SK-N-SH (cell line): ENCODE results near the gene COIL. TPM values are rescaled to one million over a fixed set of nuclear protein-coding genes. Genes with fewer than 3 reads are reported as not detected.

ENCODE experiments used
- CTCF ChIA-PET: fragments of 300-600, 350-600 bp; formaldehyde crosslinking; extraction: SDS; loops from one replicate; lab custom pipeline; 2021; lab: Yijun Ruan, JAX
- POLR2A ChIA-PET: fragments of 350-600 bp; sonication (Branson Sonifier 250); formaldehyde crosslinking; extraction: SDS; loops from one replicate; lab custom pipeline; 2020; ENCODE audit warnings: antibody characterized with exemption, inconsistent platforms; lab: Yijun Ruan, JAX
- DNase-seq: peaks from one replicate; pipeline ENCODE4 v3.0.0; 2012
- H2AFZ ChIP-seq: fragments of 200-600 bp; sonication (generic); 2 replicates; pipeline ENCODE4 v1.8.1; 2016; ENCODE audit warnings: antibody characterized with exemption, mild to moderate bottlenecking, low read depth
- H3F3A ChIP-seq: fragments of 200-600 bp; sonication (generic); replicated peaks from 2 replicates; pipeline ENCODE3; 2016; ENCODE audit warnings: antibody characterized with exemption, mild to moderate bottlenecking; ENCODE audit not compliant: insufficient read depth
- H3K27ac ChIP-seq, 2 experiments: fragments of 200-500 bp in 1 of 2; fragments of 200-600 bp in 1 of 2; sonication (Bioruptor generic) in 1 of 2; sonication (generic), shearing (Covaris generic) in 1 of 2; 2 replicates each; pipeline versions ENCODE4 v1.5.1 to v1.6.1; 2014 to 2016; ENCODE audit warnings: low read depth in 2 of 2, inconsistent platforms in 1 of 2, low read length in 1 of 2, mild to moderate bottlenecking in 1 of 2, mixed read lengths in 1 of 2
- H3K27me3 ChIP-seq: fragments of 200-600 bp; sonication (generic), shearing (Covaris generic); 2 replicates; pipeline ENCODE4 v1.6.1; 2016; ENCODE audit warnings: mixed run types; ENCODE audit not compliant: insufficient read depth
- H3K36me3 ChIP-seq, 2 experiments: fragments of 200-500 bp in 1 of 2; fragments of 200-600 bp in 1 of 2; sonication (Bioruptor generic) in 1 of 2; sonication (generic) in 1 of 2; replicated peaks in 1 of 2; 2 replicates each; pipeline versions ENCODE3 to v1.5.1; 2014 to 2016; ENCODE audit warnings: low read length in 1 of 2, mild to moderate bottlenecking in 1 of 2; ENCODE audit not compliant: insufficient read depth in 2 of 2, control insufficient read depth in 1 of 2
- H3K4me1 ChIP-seq, 2 experiments: fragments of 200-500 bp in 1 of 2; fragments of 200-600 bp in 1 of 2; sonication (Bioruptor generic) in 1 of 2; sonication (generic), shearing (Covaris generic) in 1 of 2; 2 replicates each; pipeline versions ENCODE4 v1.5.1 to v1.6.1; 2014 to 2016; ENCODE audit warnings: low read depth in 1 of 2, low read length in 1 of 2, mixed run types in 1 of 2; ENCODE audit not compliant: insufficient read depth in 2 of 2, control insufficient read depth in 1 of 2
- H3K4me2 ChIP-seq: fragments of 200-600 bp; sonication (generic), shearing (Covaris generic); 2 replicates; pipeline ENCODE4 v1.6.1; 2017; ENCODE audit warnings: mixed run types
- H3K4me3 ChIP-seq, 2 experiments: fragments of 200-500 bp in 1 of 2; fragments of 200-600 bp in 1 of 2; sonication (Bioruptor generic) in 1 of 2; sonication (generic), shearing (Covaris generic) in 1 of 2; 2 replicates each; pipeline versions ENCODE4 v1.5.1 to v1.8.1; 2014 to 2016; ENCODE audit warnings: low read depth in 2 of 2, inconsistent platforms in 1 of 2, low read length in 1 of 2, mild to moderate bottlenecking in 1 of 2, mixed read lengths in 1 of 2, moderate library complexity in 1 of 2
- H3K79me2 ChIP-seq: fragments of 200-600 bp; sonication (generic); 2 replicates; pipeline ENCODE4 v1.8.1; 2017; ENCODE audit warnings: mild to moderate bottlenecking; ENCODE audit not compliant: insufficient read depth
- H3K9ac ChIP-seq: fragments of 200-600 bp; sonication (generic); 2 replicates; pipeline ENCODE4 v1.6.1; 2017; ENCODE audit warnings: mixed run types
- H3K9me2 ChIP-seq: fragments of 200-600 bp; sonication (generic); 2 replicates; pipeline ENCODE4 v1.6.1; 2017; ENCODE audit warnings: mixed run types
- H3K9me3 ChIP-seq: fragments of 200-600 bp; sonication (generic); 2 replicates; pipeline ENCODE4 v1.6.1; 2017; ENCODE audit warnings: mixed run types, mild to moderate bottlenecking, moderate library complexity
- H4K20me1 ChIP-seq: fragments of 200-600 bp; sonication (generic); 2 replicates; pipeline ENCODE4 v1.6.1; 2017; ENCODE audit warnings: mild to moderate bottlenecking, mixed run types; ENCODE audit not compliant: insufficient read depth
- CHD2 ChIP-seq: fragments of 150-350 bp; IDR thresholded peaks from 2 replicates; pipeline ENCODE4 v1.6.1; 2018; ENCODE audit warnings: low read length; ENCODE audit not compliant: partially characterized antibody
- EZH2phosphoT487 ChIP-seq: fragments of 200-600 bp; sonication (generic); IDR thresholded peaks from 2 replicates; pipeline ENCODE4 v1.6.1; 2017; ENCODE audit warnings: low read depth, mixed run types, mild to moderate bottlenecking, antibody characterized with exemption, moderate library complexity, borderline replicate concordance
- FOSL2 ChIP-seq: IDR thresholded peaks from 2 replicates; pipeline ENCODE4 v1.4.0; 2012; ENCODE audit warnings: low read depth, mild to moderate bottlenecking, moderate library complexity, borderline replicate concordance
- GATA2 ChIP-seq: sonication (generic); formaldehyde crosslinking; IDR thresholded peaks from 2 replicates; pipeline ENCODE4 v1.5.0; 2020; ENCODE audit warnings: mild to moderate bottlenecking, missing genetic modification reagents
- JUND ChIP-seq: IDR thresholded peaks from 2 replicates; pipeline ENCODE4 v1.4.0; 2012
- MAX ChIP-seq: IDR thresholded peaks from 2 replicates; pipeline ENCODE4 v1.4.0; 2012; ENCODE audit warnings: low read depth
- NFIC ChIP-seq: IDR thresholded peaks from 2 replicates; pipeline ENCODE4 v1.4.0; 2012; ENCODE audit warnings: borderline replicate concordance
- NRF1 ChIP-seq: IDR thresholded peaks from 2 replicates; pipeline ENCODE4 v1.6.1; 2012; ENCODE audit warnings: low read depth, mild to moderate bottlenecking, low read length
- POLR2AphosphoS5 ChIP-seq: IDR thresholded peaks from 2 replicates; pipeline ENCODE4 v1.6.1; 2012; ENCODE audit warnings: low read depth, low read length
- RAD21 ChIP-seq: IDR thresholded peaks from 2 replicates; pipeline ENCODE4 v1.6.1; 2012; ENCODE audit warnings: mild to moderate bottlenecking, low read length
- RCOR1 ChIP-seq: fragments of 150-350 bp; IDR thresholded peaks from 2 replicates; pipeline ENCODE4 v1.6.1; 2017; ENCODE audit warnings: antibody characterized with exemption, low read length
- RFX5 ChIP-seq: IDR thresholded peaks from 2 replicates; pipeline ENCODE4 v1.6.1; 2012; ENCODE audit warnings: mild to moderate bottlenecking, improper control_type of control experiment, low read length
- RXRA ChIP-seq: IDR thresholded peaks from 2 replicates; pipeline ENCODE4 v1.4.0; 2012; ENCODE audit warnings: low read depth, mild to moderate bottlenecking, borderline replicate concordance
- SIN3A ChIP-seq: IDR thresholded peaks from 2 replicates; pipeline ENCODE4 v1.6.1; 2012; ENCODE audit warnings: low read depth, mild to moderate bottlenecking, low read length, moderate library complexity, borderline replicate concordance
- SMC3 ChIP-seq: IDR thresholded peaks from 2 replicates; pipeline ENCODE4 v1.6.1; 2012; ENCODE audit warnings: low read depth, low read length, improper control_type of control experiment
- TCF12 ChIP-seq: IDR thresholded peaks from 2 replicates; pipeline ENCODE4 v1.4.0; 2012
- TEAD4 ChIP-seq: IDR thresholded peaks from 2 replicates; pipeline ENCODE4 v1.4.0; 2012; ENCODE audit warnings: mild to moderate bottlenecking, borderline replicate concordance; ENCODE audit not compliant: insufficient read depth
- YY1 ChIP-seq: IDR thresholded peaks from 2 replicates; pipeline ENCODE4 v1.4.0; 2012; ENCODE audit warnings: low read depth, mild to moderate bottlenecking
- WGBS: methylation state at CpG from one replicate; pipeline ENCODE4 v1.1.6; 2017; ENCODE audit warnings: low lambda C conversion rate; 5-methylcytosine and 5-hydroxymethylcytosine counted together
- polyA plus RNA-seq, 3 experiments: library from polyadenylated mRNA; depleted of rRNA; stranded (reverse); fragments of >200 nt; gene quantifications; 2 replicates each; pipeline ENCODE4 v1.2.3, GENCODE V29; 2012
- TF ChIP-seq, protein P1 (sequence below): IDR thresholded peaks from 2 replicates; pipeline ENCODE4; 2012
- TF ChIP-seq, protein P2 (sequence below): IDR thresholded peaks from 2 replicates; pipeline ENCODE4 v1.6.1; 2012; ENCODE audit warnings: mild to moderate bottlenecking, low read depth, low read length, moderate library complexity

Gene COIL
- polyA plus RNA-seq, 1 of the 3 experiments (the other 2 are of a cell fraction), result 3.9 TPM

DNA sequence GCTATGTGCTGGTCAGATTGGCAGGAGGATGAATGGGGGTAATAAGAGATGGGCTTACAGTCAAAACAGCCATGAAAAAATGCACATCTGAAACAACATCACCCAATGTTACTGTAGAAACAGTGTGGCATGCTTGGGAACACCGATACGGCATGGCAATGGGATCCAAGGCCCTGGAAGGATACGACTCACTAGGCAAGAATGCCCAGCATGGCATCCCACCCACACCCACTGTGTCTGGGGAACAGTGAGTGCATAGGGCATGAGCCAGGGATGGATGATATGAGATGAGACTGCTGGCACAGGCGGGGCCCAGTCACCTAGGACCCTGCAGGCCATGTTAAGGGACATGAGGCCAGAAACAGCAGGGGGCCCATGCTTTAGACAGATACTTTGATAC, 58.5 kb downstream of the COIL start:
- H3F3A ChIP-seq, result no peaks in the 10 kb centered on the region
- H4K20me1 ChIP-seq, result no peaks in the 10 kb centered on the region
- ChIA-PET POLR2A (no interaction called here), CTCF (interaction anchor here (1.3 to 3.4 kb wide), 3 partner anchors 11 to 83 kb away, joined by 3 to 13 read pairs (median 9); partner anchors contain the start of genes C17orf67, DGKE and TRIM25)
- peak overlapping the region in 1 of 2 experiments; percentile 71; a peak in 2 of 4 replicates for H3K27ac ChIP-seq
- H3K9me3 ChIP-seq, result no peaks in the 10 kb centered on the region
- TF ChIP-seq CHD2 (no peak), NRF1 (no peak), MAX (peak; percentile 70; the same call in 1 of the 2 replicates), RAD21 (no peak), RCOR1 (no peak), FOSL2 (peak; percentile 77; the same call in 1 of the 2 replicates), NFIC (peak; percentile 36; the same call in 1 of the 2 replicates), RFX5 (no peak), JUND (peak; percentile 80), SMC3 (no peak), EZH2phosphoT487 (no peak), YY1 (no peak), POLR2AphosphoS5 (no peak), TEAD4 (peak; percentile 75), SIN3A (no peak), RXRA (peak; percentile 31; the same call in 1 of the 2 replicates), TCF12 (peak; percentile 61), GATA2 (CRISPR knock-in tag) (no peak)
- TF ChIP-seq, protein P1, sequence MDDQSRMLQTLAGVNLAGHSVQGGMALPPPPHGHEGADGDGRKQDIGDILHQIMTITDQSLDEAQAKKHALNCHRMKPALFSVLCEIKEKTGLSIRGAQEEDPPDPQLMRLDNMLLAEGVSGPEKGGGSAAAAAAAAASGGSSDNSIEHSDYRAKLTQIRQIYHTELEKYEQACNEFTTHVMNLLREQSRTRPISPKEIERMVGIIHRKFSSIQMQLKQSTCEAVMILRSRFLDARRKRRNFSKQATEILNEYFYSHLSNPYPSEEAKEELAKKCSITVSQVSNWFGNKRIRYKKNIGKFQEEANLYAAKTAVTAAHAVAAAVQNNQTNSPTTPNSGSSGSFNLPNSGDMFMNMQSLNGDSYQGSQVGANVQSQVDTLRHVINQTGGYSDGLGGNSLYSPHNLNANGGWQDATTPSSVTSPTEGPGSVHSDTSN, result peak; percentile 44; the same call in 1 of the 2 replicates
- TF ChIP-seq, protein P2, sequence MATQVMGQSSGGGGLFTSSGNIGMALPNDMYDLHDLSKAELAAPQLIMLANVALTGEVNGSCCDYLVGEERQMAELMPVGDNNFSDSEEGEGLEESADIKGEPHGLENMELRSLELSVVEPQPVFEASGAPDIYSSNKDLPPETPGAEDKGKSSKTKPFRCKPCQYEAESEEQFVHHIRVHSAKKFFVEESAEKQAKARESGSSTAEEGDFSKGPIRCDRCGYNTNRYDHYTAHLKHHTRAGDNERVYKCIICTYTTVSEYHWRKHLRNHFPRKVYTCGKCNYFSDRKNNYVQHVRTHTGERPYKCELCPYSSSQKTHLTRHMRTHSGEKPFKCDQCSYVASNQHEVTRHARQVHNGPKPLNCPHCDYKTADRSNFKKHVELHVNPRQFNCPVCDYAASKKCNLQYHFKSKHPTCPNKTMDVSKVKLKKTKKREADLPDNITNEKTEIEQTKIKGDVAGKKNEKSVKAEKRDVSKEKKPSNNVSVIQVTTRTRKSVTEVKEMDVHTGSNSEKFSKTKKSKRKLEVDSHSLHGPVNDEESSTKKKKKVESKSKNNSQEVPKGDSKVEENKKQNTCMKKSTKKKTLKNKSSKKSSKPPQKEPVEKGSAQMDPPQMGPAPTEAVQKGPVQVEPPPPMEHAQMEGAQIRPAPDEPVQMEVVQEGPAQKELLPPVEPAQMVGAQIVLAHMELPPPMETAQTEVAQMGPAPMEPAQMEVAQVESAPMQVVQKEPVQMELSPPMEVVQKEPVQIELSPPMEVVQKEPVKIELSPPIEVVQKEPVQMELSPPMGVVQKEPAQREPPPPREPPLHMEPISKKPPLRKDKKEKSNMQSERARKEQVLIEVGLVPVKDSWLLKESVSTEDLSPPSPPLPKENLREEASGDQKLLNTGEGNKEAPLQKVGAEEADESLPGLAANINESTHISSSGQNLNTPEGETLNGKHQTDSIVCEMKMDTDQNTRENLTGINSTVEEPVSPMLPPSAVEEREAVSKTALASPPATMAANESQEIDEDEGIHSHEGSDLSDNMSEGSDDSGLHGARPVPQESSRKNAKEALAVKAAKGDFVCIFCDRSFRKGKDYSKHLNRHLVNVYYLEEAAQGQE, result no peak
- no peak overlapping the region for H3K4me3 ChIP-seq
- no peak for DNase-seq
- H3K4me1 ChIP-seq, result peaks cover 0 to 9% of the 10 kb centered on the region in 2 experiments; a peak in 2 of 4 replicates
- H3K9me2 ChIP-seq, result no peaks in the 10 kb centered on the region
- H3K4me2 ChIP-seq, result peak overlapping the region; percentile 25
- H2AFZ ChIP-seq, result no peak overlapping the region
- H3K36me3 ChIP-seq, result peaks cover 37 to 51% of the 10 kb centered on the region in 2 experiments
- 48% methylated on average over 4 of the region's 4 CpGs for WGBS
- H3K27me3 ChIP-seq, result no peaks in the 10 kb centered on the region
- H3K79me2 ChIP-seq, result no peaks in the 10 kb centered on the region
- peak overlapping the region; percentile 36 for H3K9ac ChIP-seq
